CD4-positive, alpha-beta T cell (primary cell): Measurements from ENCODE around the gene CBL. TPM values are rescaled to one million over a fixed set of nuclear protein-coding genes. Genes with fewer than 3 reads are reported as not detected.

Experiments used
- ATAC-seq: fragments of 200-7000 bp; cut with Tn5 transposase; one replicate; pipeline ENCODE4 v1.10.0; 2022; ENCODE audit warnings: mild to moderate bottlenecking; ENCODE audit not compliant: poor library complexity
- CTCF ChIA-PET: fragments of 350-600 bp; sonication (Branson Sonifier 250); formaldehyde crosslinking; loops from one replicate; lab custom pipeline; 2021; ENCODE audit warnings: antibody characterized with exemption, inconsistent platforms; lab: Charles Lee
- POLR2A ChIA-PET: fragments of 350-600 bp; sonication (Branson Sonifier 250); formaldehyde crosslinking; loops from one replicate; lab custom pipeline; 2021; ENCODE audit warnings: antibody characterized with exemption, inconsistent platforms; lab: Charles Lee
- DNase-seq, 14 experiments: peaks; one replicate each; pipeline ENCODE4 v3.0.0-alpha.2; 2013 to 2020; ENCODE audit warnings: mixed read lengths in 2 of 14
- H3K27ac ChIP-seq, 2 donors: one replicate each; pipeline versions ENCODE4 v1.5.1 to v1.7.0; 2013; ENCODE audit warnings: low read length in 2 of 2, low read depth in 1 of 2, mild to moderate bottlenecking in 1 of 2
- H3K27me3 ChIP-seq, 2 experiments: 1 replicate in 1 of 2; 2 replicates in 1 of 2; pipeline versions ENCODE4 v1.6.1 to v1.7.0; 2013; ENCODE audit warnings: low read length in 2 of 2, control low read depth in 1 of 2, mild to moderate bottlenecking in 1 of 2, moderate library complexity in 1 of 2; ENCODE audit not compliant: insufficient read depth in 2 of 2, control insufficient read depth in 1 of 2
- H3K36me3 ChIP-seq: one replicate; pipeline ENCODE4 v1.6.1; 2013; ENCODE audit warnings: low read length, control low read depth; ENCODE audit not compliant: insufficient read depth
- H3K4me1 ChIP-seq: one replicate; pipeline ENCODE4 v1.6.1; 2013; ENCODE audit warnings: low read length, control low read depth; ENCODE audit not compliant: insufficient read depth
- H3K4me3 ChIP-seq: one replicate; pipeline ENCODE4 v1.5.1; 2013; ENCODE audit warnings: mild to moderate bottlenecking, low read length, moderate library complexity
- H3K9me3 ChIP-seq, 2 experiments: 1 replicate in 1 of 2; 2 replicates in 1 of 2; pipeline versions ENCODE4 v1.6.1 to v1.7.0; 2013; ENCODE audit warnings: low read length in 2 of 2, mild to moderate bottlenecking in 2 of 2, control low read depth in 1 of 2, moderate library complexity in 1 of 2; ENCODE audit not compliant: control insufficient read depth in 1 of 2, insufficient read depth in 1 of 2
- H3K27ac Mint-ChIP-seq: one replicate; pipeline ENCODE4 v1.8.0; 2020; ENCODE audit warnings: mixed read lengths
- H3K27me3 Mint-ChIP-seq: one replicate; pipeline ENCODE4 v1.8.0; 2021; ENCODE audit warnings: mixed read lengths
- H3K36me3 Mint-ChIP-seq: one replicate; pipeline ENCODE4 v1.8.0; 2021; ENCODE audit warnings: low read depth, mixed read lengths
- H3K4me1 Mint-ChIP-seq: one replicate; pipeline ENCODE4 v1.8.0; 2021; ENCODE audit warnings: low read depth, mixed read lengths
- H3K4me3 Mint-ChIP-seq: one replicate; pipeline ENCODE4 v1.8.0; 2020; ENCODE audit warnings: mild to moderate bottlenecking, mixed read lengths
- H3K9me3 Mint-ChIP-seq: one replicate; pipeline ENCODE4 v1.8.0; 2020; ENCODE audit warnings: mixed read lengths
- intact Hi-C, 2 experiments: fragments of 100-400 bp; cut with DNase I in 1 of 2; cut with micrococcal nuclease in 1 of 2; formaldehyde crosslinking; loops; one replicate each; pipeline versions ENCODE4 v1.15.1 to v1.9.0; 2023 to 2025; cut with DNase I, micrococcal nuclease
- total RNA-seq, 174 experiments: library from RNA in 2 of 174; stranded (reverse) in 2 of 174; gene quantifications; one replicate each; pipeline ENCODE4 v1.2.3 and lab custom pipeline; 2021 to 2026
- TF ChIP-seq, protein P1 (sequence below): fragments of 200-600 bp; IDR thresholded peaks from one replicate; pipeline ENCODE4 v1.8.0; 2022; ENCODE audit warnings: antibody characterized with exemption, mild to moderate bottlenecking

The CBL gene
- total RNA-seq, 2 experiments from 2014 or later, result 19.5 to 20.8 TPM

DNA sequence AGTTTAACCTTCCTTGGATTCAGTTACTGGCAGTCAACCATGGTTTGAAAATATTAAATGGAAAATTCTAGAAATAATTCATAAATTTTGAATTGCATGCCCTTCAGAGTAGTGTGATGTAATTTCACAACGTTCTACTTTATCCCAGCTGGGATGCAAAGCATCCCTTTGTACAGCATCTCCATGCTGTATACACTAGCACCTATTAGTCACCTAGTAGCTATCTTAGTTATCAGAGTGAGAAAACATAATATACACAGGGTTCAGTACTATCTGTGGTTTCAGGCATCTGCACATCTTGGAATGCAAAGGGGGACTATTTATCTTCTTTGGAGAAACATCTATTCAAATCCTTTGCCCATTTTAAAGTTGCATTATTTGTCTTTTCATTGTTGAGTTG, 30.8 kb downstream of the CBL start:
- ATAC-seq, result no peak
- no peak overlapping the region for H3K27ac Mint-ChIP-seq

DNA sequence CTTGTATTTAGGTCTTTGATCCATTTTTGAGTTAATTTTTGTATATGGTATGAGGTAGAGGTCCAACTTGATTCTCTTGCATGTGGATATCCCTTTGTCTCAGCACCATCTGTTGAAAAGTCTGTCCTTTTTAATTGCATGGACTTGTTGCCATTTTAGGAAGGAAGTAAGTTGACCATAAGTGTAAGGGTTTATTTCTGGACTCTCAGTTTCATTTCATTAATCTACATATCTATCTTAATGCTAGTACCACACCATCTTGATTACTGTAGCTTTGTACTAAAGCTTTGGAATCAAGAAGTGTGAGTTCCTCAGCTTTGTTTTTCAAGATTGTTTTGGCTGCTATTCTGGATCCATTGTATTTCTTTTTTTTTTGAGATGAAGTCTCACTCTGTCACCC, 31.4 kb downstream of the CBL start:
- Histone ChIP-seq H3K27ac (no peak overlapping the region), H3K4me3 (no peak overlapping the region), H3K4me1 (peaks cover 25% of the 10 kb centered on the region), H3K36me3 (peaks cover 34% of the 10 kb centered on the region), H3K9me3 (no peaks in the 10 kb centered on the region), H3K27me3 (no peaks in the 10 kb centered on the region)
- Mint-ChIP-seq H3K27ac (no peak overlapping the region), H3K9me3 (no peaks in the 10 kb centered on the region), H3K36me3 (peaks cover 72% of the 10 kb centered on the region), H3K4me3 (no peak overlapping the region), H3K4me1 (peaks cover 68% of the 10 kb centered on the region), H3K27me3 (no peaks in the 10 kb centered on the region)
- TF ChIP-seq, protein P1, sequence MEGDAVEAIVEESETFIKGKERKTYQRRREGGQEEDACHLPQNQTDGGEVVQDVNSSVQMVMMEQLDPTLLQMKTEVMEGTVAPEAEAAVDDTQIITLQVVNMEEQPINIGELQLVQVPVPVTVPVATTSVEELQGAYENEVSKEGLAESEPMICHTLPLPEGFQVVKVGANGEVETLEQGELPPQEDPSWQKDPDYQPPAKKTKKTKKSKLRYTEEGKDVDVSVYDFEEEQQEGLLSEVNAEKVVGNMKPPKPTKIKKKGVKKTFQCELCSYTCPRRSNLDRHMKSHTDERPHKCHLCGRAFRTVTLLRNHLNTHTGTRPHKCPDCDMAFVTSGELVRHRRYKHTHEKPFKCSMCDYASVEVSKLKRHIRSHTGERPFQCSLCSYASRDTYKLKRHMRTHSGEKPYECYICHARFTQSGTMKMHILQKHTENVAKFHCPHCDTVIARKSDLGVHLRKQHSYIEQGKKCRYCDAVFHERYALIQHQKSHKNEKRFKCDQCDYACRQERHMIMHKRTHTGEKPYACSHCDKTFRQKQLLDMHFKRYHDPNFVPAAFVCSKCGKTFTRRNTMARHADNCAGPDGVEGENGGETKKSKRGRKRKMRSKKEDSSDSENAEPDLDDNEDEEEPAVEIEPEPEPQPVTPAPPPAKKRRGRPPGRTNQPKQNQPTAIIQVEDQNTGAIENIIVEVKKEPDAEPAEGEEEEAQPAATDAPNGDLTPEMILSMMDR, result no peak
- intact Hi-C loops, result no loop called here
- ATAC-seq (no peak), DNase-seq (no peak)
- CTCF ChIA-PET, result interaction anchor here (0.8 kb wide), 1 partner anchor 11 kb away, joined by 3 read pairs; no protein-coding TSS in a partner anchor
- POLR2A ChIA-PET, result interaction anchor here (0.7 kb wide), 1 partner anchor 30 kb away, joined by 5 read pairs; no protein-coding TSS in a partner anchor

More for the DNA sequence above, 30.8 kb downstream of the CBL start:
- Histone ChIP-seq H3K27ac (no peak overlapping the region), H3K27me3 (no peaks in the 10 kb centered on the region), H3K36me3 (peaks cover 38% of the 10 kb centered on the region), H3K4me1 (peaks cover 20% of the 10 kb centered on the region), H3K4me3 (no peak overlapping the region), H3K9me3 (no peaks in the 10 kb centered on the region)
- DNase-seq, result no peak
- Mint-ChIP-seq H3K4me1 (peaks cover 68% of the 10 kb centered on the region), H3K9me3 (no peaks in the 10 kb centered on the region), H3K27me3 (no peaks in the 10 kb centered on the region), H3K36me3 (peaks cover 73% of the 10 kb centered on the region), H3K4me3 (no peak overlapping the region)
- ChIA-PET POLR2A (interaction anchor here (0.6 to 1.0 kb wide), 2 partner anchors 13 to 15 kb away, joined by 3 read pairs; no protein-coding TSS in a partner anchor), CTCF (no interaction called here)
- intact Hi-C loops, result no loop called here
- TF ChIP-seq, protein P1, result no peak

DNA sequence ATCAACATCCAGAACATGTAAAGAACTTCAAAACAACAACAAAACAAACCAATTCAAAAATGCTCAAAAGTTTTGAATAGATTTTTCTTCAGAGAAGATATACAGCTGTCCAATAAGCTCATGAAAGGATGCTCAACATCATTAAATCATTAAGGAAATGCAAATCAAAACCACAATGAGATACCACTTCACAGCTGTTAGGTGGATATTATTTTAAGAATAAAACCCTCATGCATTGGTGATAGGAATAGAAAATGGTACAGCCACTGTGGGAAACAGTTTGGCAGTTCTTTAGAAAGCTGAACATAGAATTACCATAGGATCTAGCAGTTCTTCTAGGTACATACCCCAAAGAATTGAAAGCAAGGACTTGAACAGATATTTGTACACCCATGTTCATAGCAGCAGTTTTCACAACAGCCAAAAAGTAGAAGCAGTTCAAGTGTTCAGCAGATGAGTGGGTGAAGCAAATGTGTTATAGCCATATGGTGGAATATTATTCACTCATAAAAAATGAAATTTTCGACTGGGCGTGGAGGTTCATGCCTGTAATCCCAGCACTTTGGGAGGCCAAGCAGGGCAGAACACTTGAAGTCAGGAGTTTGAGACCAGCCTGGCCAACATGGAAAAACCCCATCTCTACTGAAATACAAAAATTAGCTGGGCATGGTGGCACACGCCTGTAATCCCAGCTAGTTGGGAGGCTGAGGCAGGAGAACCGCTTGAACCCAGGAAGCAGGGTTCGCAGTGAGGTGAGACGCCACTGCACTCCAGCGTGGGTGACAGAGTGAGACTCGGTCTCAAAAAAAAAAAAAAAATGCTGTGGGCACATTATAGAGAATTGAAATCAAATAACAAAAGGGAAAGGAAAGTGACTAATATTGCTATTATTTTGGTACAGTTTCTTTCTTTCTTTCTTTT, 42.9 kb downstream of the CBL start:
- Histone ChIP-seq H3K4me1 (peaks cover 5% of the 10 kb centered on the region), H3K36me3 (peaks cover 8% of the 10 kb centered on the region), H3K4me3 (no peak overlapping the region), H3K9me3 (no peaks in the 10 kb centered on the region), H3K27me3 (no peaks in the 10 kb centered on the region), H3K27ac (no peak overlapping the region)
- no peak for ATAC-seq
- ChIA-PET POLR2A (interaction anchor here (0.6 to 2.3 kb wide), 6 partner anchors 12 to 193 kb away, joined by 3 to 10 read pairs (median 3); no protein-coding TSS in a partner anchor), CTCF (interaction anchor here (1.6 to 2.0 kb wide), 5 partner anchors 14 to 89 kb away, joined by 3 to 7 read pairs (median 4); partner anchors contain the start of gene CBL)
- Mint-ChIP-seq H3K4me1 (peaks cover 53% of the 10 kb centered on the region), H3K27me3 (no peaks in the 10 kb centered on the region), H3K9me3 (no peaks in the 10 kb centered on the region), H3K4me3 (no peak overlapping the region), H3K36me3 (peaks cover 37% of the 10 kb centered on the region), H3K27ac (peak overlapping the region; percentile 73)
- intact Hi-C loops, result no loop called here
- peak in 1 of 14 experiments; percentile 24 for DNase-seq
- TF ChIP-seq, protein P1, result no peak
